HG03175 (cell line): ENCODE measurements around the gene ADAP1.

Source experiments
- ATAC-seq: cut with Tn5 transposase; IDR thresholded peaks from one replicate; pipeline ENCODE4 v1.9.1; 2021; ENCODE audit warnings: mild to moderate bottlenecking, moderate library complexity; ENCODE audit not compliant: unreplicated experiment

The ADAP1 gene

GRCh38 chr7:869348-869747, 85.1 kb downstream of the ADAP1 start:
- no peak for ATAC-seq

- ATAC-seq, result no peak
These were observed 86.3 kb downstream of the ADAP1 start for GRCh38 chr7:868189-868486.

DNA sequence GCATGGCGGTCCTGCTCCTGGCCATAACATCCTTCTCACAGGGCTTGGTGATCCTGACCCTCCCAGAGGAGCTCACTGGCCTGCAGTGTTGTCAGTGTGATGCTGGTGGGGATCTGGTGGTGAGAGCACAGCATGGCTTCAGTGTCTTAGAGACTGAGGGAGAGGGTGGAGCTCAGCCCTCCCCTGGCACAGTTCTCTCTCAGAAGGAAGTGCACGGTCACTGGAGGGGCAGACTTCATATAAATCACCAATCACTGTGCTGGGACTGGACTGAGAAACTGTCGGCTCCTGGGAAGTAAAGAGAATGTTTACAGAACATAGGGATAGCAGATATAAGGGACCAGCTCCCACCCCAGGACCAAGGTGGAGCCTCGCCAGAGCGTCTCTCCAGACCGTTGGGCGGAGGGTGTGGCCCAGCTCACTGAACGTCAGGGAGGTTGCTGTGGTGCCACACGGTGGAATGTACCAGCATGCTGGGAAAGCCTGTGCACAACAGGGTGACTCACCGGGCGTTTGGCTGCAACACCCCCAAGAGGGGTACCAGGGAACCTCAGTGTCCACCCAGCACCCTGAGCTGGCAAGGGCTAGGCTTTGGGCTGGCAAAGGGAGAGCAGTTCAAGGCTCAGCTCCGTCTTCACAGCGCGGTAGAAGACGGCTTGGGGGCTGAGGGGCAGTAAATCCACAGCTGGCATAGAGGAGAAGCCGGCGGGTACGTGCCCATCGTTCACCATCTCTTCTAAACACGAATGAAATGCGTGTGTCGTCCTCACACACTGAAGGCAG, 86.9 kb downstream of the ADAP1 start:
- ATAC-seq, result no peak

DNA sequence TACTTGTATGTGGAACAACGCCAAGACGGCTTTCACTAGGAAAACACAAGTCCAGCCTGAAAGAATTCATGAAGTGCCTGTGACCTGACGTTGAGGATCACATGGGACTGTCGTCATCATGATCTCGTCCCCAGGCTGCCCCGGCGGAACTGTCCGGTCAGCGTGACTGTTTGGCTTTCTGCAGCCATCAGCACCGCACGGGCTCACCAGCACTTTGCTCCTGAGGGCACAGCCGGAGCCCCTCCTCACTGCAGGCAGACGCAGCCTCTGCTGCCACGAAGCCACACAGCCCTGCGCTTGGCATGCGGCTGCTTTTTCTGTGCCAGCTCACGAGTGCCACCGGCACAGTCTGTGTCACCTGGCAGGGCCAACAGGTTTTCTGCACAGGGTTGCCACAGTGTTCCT, 87.5 kb downstream of the ADAP1 start:
- no peak for ATAC-seq

GRCh38 chr7:865921-866320, 88.6 kb downstream of the ADAP1 start:
- no peak for ATAC-seq

DNA sequence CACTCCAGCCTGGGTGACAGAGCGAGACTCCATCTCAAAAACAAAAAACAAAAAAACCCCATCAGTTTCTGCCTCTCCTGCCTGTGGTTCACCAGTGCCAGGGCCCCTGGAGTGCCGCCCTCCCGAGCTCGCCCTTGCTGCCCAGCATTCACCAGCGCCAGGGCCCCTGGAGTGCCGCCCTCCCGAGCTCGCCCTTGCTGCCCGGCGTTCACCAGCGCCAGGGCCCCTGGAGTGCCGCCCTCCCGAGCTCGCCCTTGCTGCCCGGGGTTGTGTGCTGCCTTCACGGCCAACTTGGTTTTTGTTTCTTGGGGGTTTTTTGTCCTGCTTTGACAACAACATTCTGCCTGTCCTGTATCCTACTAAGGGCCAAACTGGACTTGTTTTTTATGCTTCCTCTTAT, 91.4 kb downstream of the ADAP1 start:
- ATAC-seq, result no peak

DNA sequence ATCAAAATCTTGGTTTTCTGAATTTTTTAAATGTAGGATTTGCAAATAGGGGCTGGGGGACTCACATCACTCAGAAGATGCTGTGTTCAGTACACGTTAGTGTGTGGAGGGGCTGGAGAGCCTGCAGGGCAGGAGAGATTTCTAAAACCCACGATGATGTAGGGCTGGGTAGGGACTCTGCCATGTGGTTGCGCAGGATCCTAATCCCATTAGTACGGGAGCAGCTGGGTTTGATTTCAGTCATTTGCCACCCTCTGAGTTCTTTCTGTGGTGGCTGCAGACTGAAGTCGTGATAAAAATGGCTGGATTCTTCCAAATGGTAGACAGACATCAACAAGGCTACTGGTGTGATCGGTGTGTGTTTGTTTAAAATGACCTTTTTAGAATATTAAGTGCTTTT, 92.3 kb downstream of the ADAP1 start:
- no peak for ATAC-seq

GRCh38 chr7:861222-861621, 93.3 kb downstream of the ADAP1 start:
- ATAC-seq, result no peak

DNA sequence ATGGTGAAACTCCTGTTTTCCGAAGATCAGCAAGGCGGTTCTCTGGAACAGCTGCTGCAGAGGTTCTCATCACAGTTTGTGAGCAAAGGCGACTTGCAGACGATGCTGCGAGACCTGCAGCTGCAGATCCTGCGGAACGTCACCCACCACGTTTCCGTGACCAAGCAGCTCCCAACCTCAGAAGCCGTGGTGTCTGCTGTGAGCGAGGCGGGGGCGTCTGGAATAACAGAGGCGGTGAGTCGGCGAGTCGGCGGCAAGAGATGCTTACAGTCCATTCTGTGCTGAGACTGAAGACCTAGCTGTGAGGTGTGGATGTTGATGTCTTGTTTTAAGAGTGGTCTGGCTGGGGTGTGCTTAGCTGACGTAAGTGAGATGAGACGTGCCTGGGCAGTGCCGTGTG, 94.3 kb downstream of the ADAP1 start:
- ATAC-seq, result no peak

GRCh38 chr7:859359-860030, 95.0 kb downstream of the ADAP1 start:
- ATAC-seq, result no peak

- ATAC-seq, result no peak
These were observed 96.8 kb downstream of the ADAP1 start for GRCh38 chr7:857661-858060.

GRCh38 chr7:856444-857095, 97.9 kb downstream of the ADAP1 start:
- ATAC-seq, result no peak

- no peak for ATAC-seq
These were observed 98.7 kb downstream of the ADAP1 start for GRCh38 chr7:855686-856369.

DNA sequence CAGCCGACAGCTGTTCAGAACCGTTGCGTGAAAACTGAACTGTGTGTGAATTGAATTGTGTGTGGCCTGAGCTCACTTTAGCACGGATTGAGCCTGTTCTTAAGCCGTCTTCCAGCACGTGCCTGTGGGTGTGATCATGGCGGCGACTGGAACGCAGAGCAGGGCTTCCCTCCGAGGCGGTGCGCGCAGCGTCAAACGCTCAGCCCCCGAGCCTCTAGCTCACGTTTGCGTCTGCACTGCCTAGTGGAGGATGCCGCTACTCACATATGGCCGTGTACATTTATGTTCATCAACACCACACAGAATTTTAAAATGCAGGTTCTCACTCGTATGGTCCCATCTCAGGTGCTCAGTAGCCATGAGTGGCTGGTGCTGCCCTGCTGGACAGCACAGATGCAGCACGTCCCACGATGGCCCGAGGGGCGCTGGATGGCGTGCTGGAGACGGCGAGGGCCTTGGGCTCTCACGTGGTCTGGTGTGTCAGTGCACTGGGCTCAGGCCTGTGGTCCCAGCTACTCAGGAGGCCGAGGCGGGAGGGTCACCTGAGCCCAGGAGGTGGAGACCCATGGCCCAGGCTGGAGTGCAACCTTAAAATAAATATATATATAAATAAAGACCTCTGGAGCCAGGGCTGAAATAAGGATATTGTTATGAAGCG, 100.2 kb downstream of the ADAP1 start:
- ATAC-seq, result no peak

DNA sequence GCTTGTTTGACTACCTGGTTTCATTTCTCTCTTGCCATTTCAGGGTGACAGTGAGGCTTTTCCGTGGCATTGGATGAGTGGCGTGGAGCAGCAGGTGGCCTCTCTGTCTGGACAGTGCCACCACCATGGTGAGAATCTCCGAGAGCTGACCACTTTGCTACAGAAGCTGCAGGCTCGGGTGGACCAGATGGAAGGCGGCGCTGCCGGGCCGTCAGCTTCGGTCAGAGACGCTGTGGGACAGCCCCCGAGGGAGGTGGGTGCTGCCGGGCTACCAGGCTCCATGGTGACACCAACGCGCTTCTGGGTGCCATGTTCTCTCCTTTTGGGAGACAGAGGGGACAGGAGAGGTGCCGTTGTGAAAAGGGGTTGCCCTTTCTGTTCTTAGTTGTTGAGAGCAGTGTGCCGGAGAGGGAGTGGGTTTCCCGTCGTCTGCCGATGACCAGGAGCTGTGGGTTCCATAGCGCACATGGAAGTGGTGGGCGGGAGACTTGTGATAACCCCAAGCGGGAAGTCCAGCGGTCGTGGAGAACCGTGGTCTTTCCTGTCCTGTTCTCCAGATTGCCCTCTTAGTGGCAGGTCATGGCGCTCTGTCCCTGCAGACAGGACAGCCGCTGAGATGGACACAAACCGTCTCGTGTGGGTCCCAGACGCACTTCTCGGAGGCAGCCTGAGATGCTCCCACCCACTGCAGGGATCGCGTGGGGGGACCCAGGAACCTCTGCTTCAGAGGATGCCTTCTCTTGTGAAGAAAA, 100.9 kb downstream of the ADAP1 start:
- ATAC-seq, result no peak

DNA sequence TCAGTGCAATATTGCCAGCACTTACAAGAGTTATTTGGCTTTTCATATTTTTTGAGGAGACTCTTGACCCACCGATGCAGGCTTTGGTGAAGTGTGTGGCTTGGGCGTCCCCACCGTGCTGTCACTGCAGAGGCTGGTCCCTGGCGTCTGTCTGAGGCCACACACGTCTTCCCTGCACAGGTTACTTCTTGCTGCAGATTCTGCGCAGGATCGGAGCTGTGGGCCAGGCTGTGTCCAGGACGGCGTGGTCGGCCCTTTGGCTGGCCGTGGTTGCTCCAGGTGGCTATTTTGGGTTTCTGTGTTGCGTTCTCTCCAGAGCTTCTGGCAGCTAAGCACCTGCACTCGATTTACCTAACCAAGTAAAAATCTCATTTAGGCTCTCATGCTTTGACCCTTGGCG, 103.3 kb downstream of the ADAP1 start:
- no peak for ATAC-seq

- no peak for ATAC-seq
These were observed 104.7 kb downstream of the ADAP1 start for GRCh38 chr7:849781-850180.

DNA sequence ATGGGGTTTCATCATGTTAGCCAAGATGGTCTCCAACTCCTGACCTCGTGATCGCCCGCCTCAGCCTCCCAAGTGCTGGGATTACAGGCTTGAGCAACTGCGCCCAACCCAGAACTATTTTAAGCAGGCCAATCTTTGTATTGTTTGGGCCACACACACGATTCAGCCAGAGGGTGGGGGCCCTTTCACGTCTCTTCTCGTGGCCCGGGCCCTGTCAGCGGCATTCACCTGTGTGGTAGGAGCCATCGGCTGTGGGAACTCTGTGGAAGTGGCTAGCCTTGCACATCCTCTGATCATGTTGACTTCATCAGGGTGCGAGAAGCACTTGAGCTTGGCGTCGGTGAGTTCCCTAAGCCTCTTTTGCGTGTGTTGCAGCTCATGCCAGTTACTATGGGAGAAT, 105.3 kb downstream of the ADAP1 start:
- no peak for ATAC-seq
